NOMO-1 treated with dmso at 0.1 percent for 144 hours (cell line): ENCODE data around the gene MTNR1A.

Experiments used
- DNase-seq: peaks from one replicate; lab custom pipeline; 2025; ENCODE audit not compliant: unreplicated experiment; lab: John Stamatoyannopoulos, UW

Gene MTNR1A

DNA sequence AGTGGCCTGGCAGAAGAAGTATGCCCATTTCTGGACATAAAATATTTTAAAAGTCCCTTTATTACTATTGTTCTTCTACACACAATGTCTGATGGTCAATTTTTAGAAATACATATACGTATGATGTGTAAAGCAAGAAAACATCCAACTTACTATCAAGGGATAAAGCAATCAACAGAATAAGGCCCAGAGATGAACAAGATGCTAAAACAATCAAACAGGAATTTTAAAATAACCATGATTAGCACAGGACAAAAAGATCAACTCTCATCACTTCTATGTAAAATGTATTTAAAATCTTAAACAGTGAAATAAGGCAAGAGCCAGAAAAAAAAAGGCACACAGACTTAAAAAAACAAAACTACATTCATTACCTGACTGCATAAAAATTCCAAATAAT, 60.9 kb downstream of the MTNR1A start:
- no peak for DNase-seq

DNA sequence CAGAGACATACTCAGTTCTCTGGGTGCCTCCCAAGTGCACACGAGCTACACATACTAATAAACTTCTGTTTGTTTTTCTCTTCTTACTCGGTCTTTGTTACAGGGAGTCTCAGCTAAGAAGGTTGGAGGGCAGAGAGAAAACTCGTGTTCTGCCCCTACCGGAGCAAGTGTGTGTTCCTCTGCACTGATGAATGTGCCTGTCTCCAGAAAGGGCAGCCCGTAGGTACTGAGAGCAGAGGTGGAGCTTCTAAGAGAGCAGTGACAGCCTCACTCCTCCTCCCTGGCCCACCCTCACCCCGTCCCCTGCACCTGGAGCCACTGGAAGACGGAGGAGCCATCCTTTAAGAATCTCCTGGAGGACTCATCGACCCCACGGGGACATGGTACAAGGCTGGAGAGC, 67.6 kb downstream of the MTNR1A start:
- DNase-seq = no peak

DNA sequence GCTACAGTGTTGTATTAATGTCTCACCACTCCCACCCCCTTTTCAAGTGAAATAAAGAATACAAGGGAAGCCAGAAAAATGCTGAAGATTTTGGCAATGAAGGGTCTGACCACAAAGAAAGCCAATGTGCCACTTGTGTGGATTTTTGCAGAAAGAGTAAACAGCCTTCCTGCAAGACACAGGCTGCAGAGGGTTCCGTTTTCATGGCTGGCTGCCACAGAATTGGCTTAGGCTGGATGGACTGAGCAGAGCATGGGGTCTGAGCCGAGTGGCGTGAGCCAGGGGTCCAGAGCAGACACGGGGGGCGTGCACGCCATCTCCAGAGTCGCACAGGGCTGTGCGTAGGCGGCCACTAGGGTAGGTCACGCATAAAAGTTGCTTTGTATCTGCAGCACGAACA, 69.2 kb downstream of the MTNR1A start:
- DNase-seq = no peak

DNA sequence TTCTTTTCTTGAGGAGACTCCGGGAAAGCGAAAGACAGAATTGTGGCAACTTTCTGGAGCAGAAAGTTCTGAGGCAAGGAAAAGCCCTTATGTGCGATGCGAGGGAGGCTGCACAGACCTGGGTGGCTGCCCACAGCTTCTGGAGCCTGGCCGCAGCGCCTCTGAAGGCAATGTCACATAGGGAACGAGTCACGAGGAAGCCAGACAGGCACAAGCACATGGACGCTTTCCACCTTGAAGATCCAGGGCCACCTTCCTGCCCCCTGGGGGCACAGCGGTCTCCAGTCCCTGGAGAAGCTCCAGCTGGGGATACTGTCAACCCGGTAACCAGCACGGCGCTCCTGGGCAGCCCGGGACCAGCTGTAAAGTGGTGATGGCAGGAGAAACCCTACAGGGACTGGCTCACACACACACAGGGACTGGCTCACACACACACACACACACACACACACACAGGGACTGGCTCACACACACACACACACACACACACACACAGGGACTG, 69.8 kb downstream of the MTNR1A start:
- no peak for DNase-seq

DNA sequence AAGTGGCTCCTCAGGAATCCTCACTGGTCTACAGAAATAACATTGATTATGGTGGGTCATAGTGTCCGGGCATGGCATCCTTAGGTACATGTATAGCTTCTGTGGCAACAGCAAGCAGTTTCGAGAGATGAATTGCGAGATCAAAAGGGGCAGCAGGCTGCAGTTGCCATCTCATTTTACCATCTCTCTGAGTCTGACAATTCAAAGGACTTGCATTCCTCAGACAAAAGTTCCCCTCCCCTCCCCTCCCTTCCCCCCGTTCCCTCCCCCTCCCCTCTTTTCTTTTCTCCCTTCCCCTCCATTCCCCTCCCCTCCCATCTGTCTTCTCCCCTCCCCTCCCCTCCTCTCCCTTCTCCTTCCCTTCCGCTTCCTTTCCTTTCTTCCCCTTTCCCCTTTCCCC, 70.2 kb downstream of the MTNR1A start:
- DNase-seq = no peak

DNA sequence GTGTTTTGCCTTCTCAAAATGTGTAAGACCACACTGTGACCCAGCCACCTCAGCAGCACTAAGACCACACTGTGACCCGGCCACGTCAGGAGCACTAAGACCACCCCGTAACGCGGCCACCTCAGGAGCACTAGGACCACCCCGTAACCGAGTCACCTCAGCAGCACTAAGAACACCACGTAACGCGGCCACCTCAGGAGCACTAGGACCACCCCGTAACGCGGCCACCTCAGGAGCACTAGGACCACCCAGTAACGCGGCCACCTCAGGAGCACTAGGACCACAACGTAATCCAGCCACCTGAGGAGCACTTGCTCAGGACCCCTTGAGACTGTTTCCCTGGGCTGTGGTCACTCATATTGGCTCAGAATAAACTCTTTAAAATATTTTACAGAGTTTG, 71.7 kb downstream of the MTNR1A start:
- no peak for DNase-seq
